Measurements from ENCODE around the gene HECTD3.

HECTD3 gene

DNA sequence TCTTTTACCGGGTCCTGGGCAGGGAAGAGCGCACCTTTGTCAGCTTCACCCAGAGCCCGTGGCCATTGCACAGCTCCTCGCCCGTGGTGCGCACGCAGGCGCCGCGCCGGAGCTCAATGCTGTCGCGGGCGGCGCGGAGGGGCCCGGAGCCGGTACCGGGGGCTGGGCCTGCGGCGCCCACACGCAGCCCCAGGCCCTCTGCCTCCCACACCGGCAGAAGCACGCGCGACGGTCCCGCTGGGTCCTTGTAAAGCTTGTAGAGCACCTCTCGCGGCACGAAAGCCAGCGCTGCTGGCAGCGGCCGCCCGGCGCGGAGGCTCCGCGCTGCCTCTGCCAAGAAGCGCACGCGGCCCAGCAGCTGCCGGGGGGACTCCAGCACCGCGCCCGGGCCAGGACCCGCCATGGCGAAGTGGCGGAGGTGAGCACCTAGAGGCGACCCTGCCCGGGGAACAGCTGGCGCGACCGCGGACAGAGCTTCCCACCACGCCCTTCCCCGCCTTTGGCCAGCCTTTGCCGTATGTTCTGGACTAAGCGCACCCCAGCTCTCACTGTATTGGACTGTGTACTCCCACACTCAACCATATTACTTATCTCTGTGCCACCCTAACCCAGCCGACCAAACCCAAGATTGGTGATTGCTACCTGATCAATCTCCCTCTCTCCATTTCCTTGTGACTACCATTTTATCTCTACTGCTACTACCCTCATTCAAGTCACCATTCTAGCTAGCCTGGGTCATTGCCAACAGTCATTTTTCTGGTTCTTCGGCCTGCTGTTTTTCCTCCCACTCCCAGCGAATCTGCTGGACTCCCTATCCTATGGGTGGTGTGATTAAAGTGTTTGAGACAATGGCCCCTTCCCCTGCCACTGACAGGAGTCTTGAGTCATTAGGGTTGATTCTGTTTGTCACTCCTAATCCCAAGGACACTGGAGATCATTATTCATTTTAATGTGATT lies at the start of gene HECTD3:
HECTD3 (minus strand) TSS at position 470 of the 957 bp plus-strand sequence; CDS start at position 403, 67 bp downstream.
- Mint-ChIP-seq H3K27ac (peak within 1 kb of the TSS; percentile 87), H3K36me3 (ENCODE audit: low read depth) (peaks cover 27% of the 10 kb centered on the region), H3K4me1 (ENCODE audit: low read depth) (peaks cover 48% of the 10 kb centered on the region), H3K9me3 (no peaks in the 10 kb centered on the region), H3K27me3 (no peaks in the 10 kb centered on the region), H3K4me3 (peak within 1 kb of the TSS; percentile 84)

DNA sequence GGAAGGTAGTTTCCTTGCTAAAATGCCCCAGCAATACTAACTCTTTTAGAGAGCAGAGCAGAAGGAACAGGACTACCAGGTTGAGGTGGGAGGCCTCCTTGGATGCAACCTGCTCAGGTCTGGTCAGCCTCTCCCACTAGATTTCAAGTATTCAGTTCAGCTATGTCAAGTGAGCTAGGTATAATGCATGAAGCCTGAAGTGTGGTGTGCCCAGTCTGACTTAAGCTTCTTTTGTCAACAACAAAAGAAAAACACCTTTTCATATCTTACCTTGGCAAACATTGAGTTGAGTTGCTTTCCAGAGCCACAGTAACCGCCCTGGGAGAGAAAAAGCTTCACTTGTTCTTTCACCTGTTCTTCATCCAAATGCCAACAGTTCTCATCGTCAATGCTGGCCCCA lies 48.7 kb upstream of the HECTD3 start:
- Mint-ChIP-seq H3K4me3 (no peak overlapping the region), H3K4me1 (ENCODE audit: low read depth) (no peaks in the 10 kb centered on the region), H3K36me3 (ENCODE audit: low read depth) (no peaks in the 10 kb centered on the region), H3K27ac (no peak overlapping the region), H3K9me3 (no peaks in the 10 kb centered on the region), H3K27me3 (no peaks in the 10 kb centered on the region)

DNA sequence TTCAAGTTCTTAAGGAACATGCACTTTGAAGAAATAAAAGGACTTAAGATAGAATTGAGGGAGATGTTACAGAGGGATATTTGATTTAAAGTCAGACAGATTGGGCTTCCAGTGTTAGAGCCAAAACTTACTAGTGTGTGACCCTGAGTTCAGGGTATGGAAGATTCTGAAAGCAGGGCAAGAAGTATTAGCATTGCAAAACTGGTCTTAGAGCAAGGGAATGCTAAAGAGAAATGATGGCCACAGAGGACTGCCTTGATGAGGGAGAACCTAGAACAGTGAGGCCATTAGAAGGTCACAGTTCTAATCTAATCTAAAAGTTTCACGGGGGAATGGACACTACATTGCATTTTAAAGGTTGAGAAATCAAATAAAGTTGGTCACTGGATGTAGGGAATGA lies 46.4 kb upstream of the HECTD3 start:
- Mint-ChIP-seq H3K36me3 (ENCODE audit: low read depth) (no peaks in the 10 kb centered on the region), H3K4me3 (no peak overlapping the region), H3K4me1 (ENCODE audit: low read depth) (peaks cover 6% of the 10 kb centered on the region)

DNA sequence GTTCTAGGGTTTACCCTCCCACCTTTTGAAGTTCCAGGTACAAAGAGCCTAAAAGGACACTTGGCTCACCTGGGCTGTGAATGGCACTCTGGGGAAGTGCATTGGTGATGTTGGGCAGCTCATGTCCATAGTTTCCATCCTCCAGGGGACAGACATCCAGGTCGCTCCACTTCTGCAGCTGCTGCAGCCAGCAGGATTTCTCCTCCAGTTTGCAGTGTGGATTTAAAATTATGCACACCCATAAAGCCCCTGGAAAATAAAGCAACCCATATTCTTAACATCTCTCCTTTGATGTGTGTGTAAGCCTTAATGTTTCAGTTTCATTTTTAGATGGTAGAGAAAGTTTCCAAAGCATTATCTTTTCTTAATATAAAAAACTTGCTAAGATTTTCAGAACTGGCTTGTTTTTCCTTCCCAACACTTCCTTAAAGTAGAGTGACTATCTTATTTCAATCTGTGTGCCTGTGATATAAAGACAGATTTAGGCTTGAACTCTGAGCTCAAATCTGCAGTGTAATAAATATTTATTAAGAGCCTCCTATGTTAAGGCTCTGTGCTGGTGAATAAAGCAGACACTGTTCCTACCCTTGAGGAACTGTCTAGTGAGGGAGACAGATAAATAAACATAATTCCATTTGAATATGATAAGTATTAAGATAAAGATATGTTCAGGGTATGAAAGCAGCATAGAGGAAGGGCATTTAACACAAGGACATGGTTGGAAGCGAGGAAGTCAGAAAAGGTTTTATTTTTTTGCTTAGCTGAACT lies 40.1 kb upstream of the HECTD3 start:
- peak overlapping the region; percentile 70 for H3K27ac Mint-ChIP-seq
- peak overlapping the region; percentile 49 for H3K4me3 Mint-ChIP-seq

More for the DNA sequence above, 46.4 kb upstream of the HECTD3 start:
- no peak overlapping the region for H3K27ac Mint-ChIP-seq
- no peaks in the 10 kb centered on the region for H3K9me3 Mint-ChIP-seq
- H3K27me3 Mint-ChIP-seq = no peaks in the 10 kb centered on the region

DNA sequence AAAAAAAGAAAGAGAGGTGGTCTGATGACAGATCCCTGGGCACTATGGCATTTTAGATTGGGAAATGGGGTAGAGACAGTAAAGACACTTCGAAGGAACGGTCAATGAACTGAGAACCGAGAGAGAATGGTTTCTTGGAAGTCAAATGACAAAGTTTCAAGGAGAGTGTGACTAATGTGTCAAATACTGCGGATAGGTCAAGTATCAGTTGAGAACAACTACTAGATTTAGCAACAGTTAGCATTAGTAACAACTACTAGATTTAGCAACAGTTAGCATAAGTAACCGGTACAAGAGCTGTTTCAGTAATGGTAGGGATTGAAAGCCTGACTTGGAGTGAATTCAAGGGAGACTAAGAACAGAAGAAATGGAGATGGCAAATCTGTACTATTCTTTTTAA lies 35.9 kb upstream of the HECTD3 start:
- no peak overlapping the region for H3K4me3 Mint-ChIP-seq
- no peaks in the 10 kb centered on the region for H3K27me3 Mint-ChIP-seq
- no peak overlapping the region for H3K27ac Mint-ChIP-seq
- H3K4me1 Mint-ChIP-seq (ENCODE audit: low read depth) = peaks cover 15% of the 10 kb centered on the region
- H3K36me3 Mint-ChIP-seq (ENCODE audit: low read depth) = no peaks in the 10 kb centered on the region
- no peaks in the 10 kb centered on the region for H3K9me3 Mint-ChIP-seq

More for the DNA sequence above, 40.1 kb upstream of the HECTD3 start:
- H3K4me1 Mint-ChIP-seq (ENCODE audit: low read depth) = peaks cover 21% of the 10 kb centered on the region
- H3K9me3 Mint-ChIP-seq = no peaks in the 10 kb centered on the region
- no peaks in the 10 kb centered on the region for H3K27me3 Mint-ChIP-seq
- H3K36me3 Mint-ChIP-seq (ENCODE audit: low read depth) = no peaks in the 10 kb centered on the region

DNA sequence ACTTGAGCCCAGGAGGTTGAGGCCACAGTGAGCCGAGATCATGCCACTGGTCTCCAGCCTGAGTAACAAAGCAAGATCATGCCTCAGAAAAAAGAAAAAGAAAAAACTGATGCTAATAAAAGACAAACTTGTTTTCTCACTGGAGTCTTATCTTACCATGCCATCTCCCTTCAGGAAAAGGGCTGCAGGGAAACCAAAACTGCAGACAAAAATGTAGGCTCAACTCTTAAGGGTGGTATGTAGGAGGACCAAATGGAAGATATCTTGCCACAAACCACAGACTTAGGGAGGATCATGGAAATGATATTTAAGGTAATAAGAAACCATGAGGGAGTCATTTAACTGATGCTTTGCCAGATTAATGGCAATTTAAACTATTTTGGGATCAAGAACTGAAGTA lies 33.8 kb upstream of the HECTD3 start:
- no peaks in the 10 kb centered on the region for H3K27me3 Mint-ChIP-seq
- no peaks in the 10 kb centered on the region for H3K4me1 Mint-ChIP-seq (ENCODE audit: low read depth)
- no peak overlapping the region for H3K4me3 Mint-ChIP-seq
- no peak overlapping the region for H3K27ac Mint-ChIP-seq
- no peaks in the 10 kb centered on the region for H3K36me3 Mint-ChIP-seq (ENCODE audit: low read depth)
- no peaks in the 10 kb centered on the region for H3K9me3 Mint-ChIP-seq

DNA sequence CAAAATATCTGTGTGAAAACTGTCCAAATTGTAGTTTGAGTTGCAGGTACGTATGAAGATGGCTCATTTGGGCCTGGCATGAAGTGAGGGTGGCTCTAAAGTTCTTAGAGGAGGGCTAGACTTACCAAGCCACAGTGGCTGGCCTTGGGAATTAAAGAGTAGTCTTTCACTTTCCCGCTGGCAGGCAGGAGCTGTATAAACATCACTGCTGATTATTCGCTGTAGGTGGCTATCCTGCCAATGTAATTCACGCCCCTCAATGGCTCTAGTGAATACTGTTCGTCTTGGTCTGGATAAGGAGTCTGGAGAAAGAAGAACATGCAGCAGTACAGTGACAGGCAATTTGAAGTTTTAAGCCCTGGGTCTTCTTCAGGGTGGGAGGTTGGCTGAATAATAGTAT lies 32.0 kb upstream of the HECTD3 start:
- Mint-ChIP-seq H3K27me3 (no peaks in the 10 kb centered on the region), H3K27ac (no peak overlapping the region), H3K9me3 (no peaks in the 10 kb centered on the region), H3K4me1 (ENCODE audit: low read depth) (peaks cover 2% of the 10 kb centered on the region), H3K4me3 (no peak overlapping the region), H3K36me3 (ENCODE audit: low read depth) (no peaks in the 10 kb centered on the region)

DNA sequence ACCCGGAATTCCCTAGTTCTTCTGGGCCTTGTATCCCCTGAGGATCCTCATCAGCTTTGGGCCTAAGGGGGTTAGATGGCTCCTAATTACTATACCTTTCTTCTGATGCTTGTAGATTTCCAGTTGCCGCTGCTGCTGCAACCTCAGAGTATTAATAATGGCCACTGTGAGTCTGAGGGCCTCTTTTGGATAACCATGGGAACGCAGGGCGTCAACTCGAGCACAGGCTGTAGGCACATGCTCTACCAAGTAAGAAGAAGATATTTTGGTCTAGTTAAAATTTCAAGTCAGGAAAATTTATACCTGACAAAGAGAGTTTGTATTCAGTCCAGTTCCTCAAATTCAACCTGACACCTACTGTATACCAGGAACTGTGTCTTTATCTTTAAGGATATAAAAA lies 29.2 kb upstream of the HECTD3 start:
- H3K4me1 Mint-ChIP-seq (ENCODE audit: low read depth) = peaks cover 16% of the 10 kb centered on the region
- no peaks in the 10 kb centered on the region for H3K36me3 Mint-ChIP-seq (ENCODE audit: low read depth)
- H3K4me3 Mint-ChIP-seq = no peak overlapping the region
- no peaks in the 10 kb centered on the region for H3K27me3 Mint-ChIP-seq
- no peaks in the 10 kb centered on the region for H3K9me3 Mint-ChIP-seq
- H3K27ac Mint-ChIP-seq = no peak overlapping the region

DNA sequence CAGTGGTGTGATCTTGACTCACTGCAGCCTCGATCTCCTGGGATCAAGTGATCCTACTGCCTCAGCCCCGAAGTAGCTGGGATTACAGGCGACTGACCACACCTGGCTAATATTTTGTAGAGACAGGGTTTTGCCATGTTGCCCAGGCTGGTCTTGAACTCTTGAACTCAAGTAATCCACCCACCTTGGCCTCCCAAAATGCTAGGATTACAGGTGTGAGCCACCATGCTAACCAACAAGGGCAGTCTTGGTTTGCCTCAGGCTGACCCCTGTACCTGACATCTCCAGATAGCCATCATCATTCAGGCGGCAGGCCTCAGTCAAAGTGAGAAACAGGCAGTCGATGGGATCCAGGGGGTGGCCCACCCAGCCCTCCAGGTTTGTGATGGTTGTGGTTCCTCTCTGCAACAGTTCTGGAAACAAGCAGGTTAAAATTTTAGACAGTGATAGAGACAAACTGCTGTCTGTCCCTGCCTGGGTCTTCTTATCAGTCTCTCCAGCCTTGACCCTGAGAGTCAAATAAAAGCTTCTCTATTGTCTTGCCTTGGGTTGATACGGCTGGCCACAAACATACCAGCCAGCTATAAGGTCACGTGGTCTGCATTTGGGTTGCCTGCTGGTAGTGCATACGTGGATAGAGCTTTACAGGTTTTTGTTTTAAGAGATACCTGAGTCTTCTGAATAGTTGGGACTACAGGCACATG lies 27.7 kb upstream of the HECTD3 start:
- H3K9me3 Mint-ChIP-seq = no peaks in the 10 kb centered on the region
- no peaks in the 10 kb centered on the region for H3K36me3 Mint-ChIP-seq (ENCODE audit: low read depth)
- H3K27me3 Mint-ChIP-seq = no peaks in the 10 kb centered on the region
- peak overlapping the region; percentile 40 for H3K27ac Mint-ChIP-seq
- peaks cover 16% of the 10 kb centered on the region for H3K4me1 Mint-ChIP-seq (ENCODE audit: low read depth)
- H3K4me3 Mint-ChIP-seq = no peak overlapping the region

DNA sequence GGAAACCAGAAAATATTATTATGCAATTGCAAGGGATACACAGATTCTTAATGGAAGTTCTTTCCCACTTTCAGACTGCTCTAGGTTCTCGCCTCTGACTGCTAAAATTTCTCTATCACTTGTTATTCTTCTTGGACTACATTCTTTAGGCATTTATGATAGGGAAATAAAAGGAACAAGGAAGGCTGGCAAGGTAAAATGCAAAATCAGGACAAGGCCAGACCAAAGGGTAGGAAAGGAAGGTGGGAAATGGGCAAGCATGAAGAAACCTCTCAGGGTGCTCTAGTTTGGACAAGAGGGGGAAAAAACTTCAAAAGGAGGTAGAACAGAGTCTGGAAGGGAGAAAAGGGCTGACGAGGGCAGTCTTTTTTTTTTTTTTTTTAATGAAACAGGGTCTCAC lies 27.1 kb upstream of the HECTD3 start:
- Mint-ChIP-seq H3K27me3 (no peaks in the 10 kb centered on the region), H3K27ac (no peak overlapping the region), H3K9me3 (no peaks in the 10 kb centered on the region), H3K4me3 (no peak overlapping the region), H3K4me1 (ENCODE audit: low read depth) (peaks cover 20% of the 10 kb centered on the region), H3K36me3 (ENCODE audit: low read depth) (no peaks in the 10 kb centered on the region)

DNA sequence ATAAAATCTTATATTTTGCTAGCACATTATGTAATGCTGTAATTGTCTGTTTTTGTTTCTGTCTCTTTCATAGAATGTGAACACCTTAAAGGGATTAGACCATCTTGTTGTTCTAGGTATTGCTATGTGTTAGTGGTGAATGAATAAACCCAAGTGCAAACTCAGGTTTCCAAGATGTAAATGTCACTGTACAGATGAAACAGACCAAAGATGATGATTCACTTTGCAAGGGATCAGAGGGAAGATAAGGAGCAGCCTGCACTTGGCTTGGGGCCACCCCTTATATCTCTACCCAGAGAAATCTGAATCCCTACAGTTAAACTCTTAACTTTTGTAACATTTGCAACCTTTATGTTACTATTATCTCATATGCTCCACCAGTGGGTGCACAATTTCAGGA lies 26.3 kb upstream of the HECTD3 start:
- no peaks in the 10 kb centered on the region for H3K36me3 Mint-ChIP-seq (ENCODE audit: low read depth)
- H3K4me1 Mint-ChIP-seq (ENCODE audit: low read depth) = peaks cover 24% of the 10 kb centered on the region
- no peaks in the 10 kb centered on the region for H3K27me3 Mint-ChIP-seq
- H3K4me3 Mint-ChIP-seq = no peak overlapping the region
- no peaks in the 10 kb centered on the region for H3K9me3 Mint-ChIP-seq
- H3K27ac Mint-ChIP-seq = peak overlapping the region; percentile 9

DNA sequence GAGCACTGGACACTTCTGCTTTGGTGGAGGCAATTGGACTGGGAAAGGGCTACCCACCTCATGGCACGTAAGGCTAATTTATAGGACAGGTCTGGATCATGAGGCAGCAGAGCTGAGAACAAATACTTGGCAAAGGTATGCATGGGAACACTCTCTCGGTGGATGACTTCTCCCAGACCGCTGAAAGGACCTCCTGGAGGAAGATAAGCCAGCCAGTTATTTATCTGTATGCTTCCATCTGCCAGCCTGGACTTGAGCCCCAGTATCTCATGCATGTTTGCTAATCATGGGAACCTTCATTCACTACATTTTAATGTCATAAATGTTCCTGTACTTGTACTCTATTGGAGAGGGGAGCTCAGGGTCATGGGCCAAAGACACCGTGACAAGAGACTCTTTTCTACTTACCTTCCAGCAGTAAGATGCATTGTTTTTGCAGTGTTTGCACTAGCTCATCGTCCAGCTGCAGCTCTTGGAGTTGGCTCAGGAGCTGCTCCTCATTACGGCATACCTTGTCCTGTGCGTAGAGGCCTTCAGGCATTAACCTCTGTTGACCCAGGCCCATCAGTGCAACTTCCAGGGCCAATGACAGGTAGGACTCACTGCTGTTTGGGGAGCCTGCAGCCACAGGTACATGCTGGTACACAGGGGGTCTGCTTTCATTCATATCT lies 24.6 kb upstream of the HECTD3 start:
- no peaks in the 10 kb centered on the region for H3K9me3 Mint-ChIP-seq
- H3K36me3 Mint-ChIP-seq (ENCODE audit: low read depth) = no peaks in the 10 kb centered on the region
- peaks cover 24% of the 10 kb centered on the region for H3K4me1 Mint-ChIP-seq (ENCODE audit: low read depth)
- no peaks in the 10 kb centered on the region for H3K27me3 Mint-ChIP-seq
- H3K4me3 Mint-ChIP-seq = no peak overlapping the region
- no peak overlapping the region for H3K27ac Mint-ChIP-seq

DNA sequence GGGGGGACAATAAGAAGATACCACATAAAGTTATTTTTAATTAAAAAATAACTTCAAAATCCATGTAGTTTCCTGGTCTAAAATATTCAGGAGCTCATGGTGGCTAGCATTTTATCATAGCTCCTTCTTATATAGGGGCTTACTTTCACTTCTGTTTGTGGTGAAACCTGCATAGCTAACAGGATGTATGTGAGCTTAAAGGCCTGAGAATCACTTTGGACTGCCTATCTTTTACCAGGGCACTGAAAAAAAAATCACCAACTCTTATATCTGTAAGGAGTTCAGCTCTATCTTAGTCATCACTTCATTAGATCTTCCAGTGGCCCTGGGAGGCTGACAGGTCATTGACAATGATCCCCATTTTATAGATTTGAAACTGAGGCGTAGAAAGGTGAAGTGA lies 22.2 kb upstream of the HECTD3 start:
- no peaks in the 10 kb centered on the region for H3K9me3 Mint-ChIP-seq
- no peak overlapping the region for H3K27ac Mint-ChIP-seq
- H3K27me3 Mint-ChIP-seq = no peaks in the 10 kb centered on the region
- H3K36me3 Mint-ChIP-seq (ENCODE audit: low read depth) = no peaks in the 10 kb centered on the region
- H3K4me1 Mint-ChIP-seq (ENCODE audit: low read depth) = peaks cover 24% of the 10 kb centered on the region
- H3K4me3 Mint-ChIP-seq = no peak overlapping the region

DNA sequence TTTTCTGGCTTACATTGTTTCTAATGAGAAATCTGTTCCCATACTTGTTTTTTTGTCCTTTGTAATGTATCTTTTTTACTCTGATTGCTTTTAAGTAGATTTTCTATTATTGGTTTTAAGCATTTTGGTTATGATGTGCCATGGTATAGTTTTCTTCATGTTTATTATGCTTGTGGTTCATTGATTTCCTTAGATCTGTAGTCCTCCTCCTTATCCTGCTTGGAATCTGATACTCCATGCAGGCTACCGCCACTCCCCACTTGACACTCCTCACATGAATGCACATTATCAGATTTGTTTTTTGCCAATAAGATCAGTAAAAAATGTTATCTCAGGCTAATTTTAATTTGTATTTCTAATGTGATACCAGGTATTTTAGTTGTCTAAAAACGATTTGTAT lies 21.7 kb upstream of the HECTD3 start:
- H3K9me3 Mint-ChIP-seq = no peaks in the 10 kb centered on the region
- H3K4me1 Mint-ChIP-seq (ENCODE audit: low read depth) = peaks cover 20% of the 10 kb centered on the region
- H3K4me3 Mint-ChIP-seq = no peak overlapping the region
- no peaks in the 10 kb centered on the region for H3K27me3 Mint-ChIP-seq
- no peak overlapping the region for H3K27ac Mint-ChIP-seq
- H3K36me3 Mint-ChIP-seq (ENCODE audit: low read depth) = no peaks in the 10 kb centered on the region

Measured in stimulated activated naive CD8-positive, alpha-beta T cell treated with anti-CD3 and anti-CD28 coated beads, Interleukin-15, Interleukin-2, amounts not matched to agents 100 ng/mL and 50 ng/mL, for 24 hours (primary cell).